WTC11 (cell line): ENCODE data around the gene GSTP1.
"Not testable (repeated sequence)": the region's sequence is repeated elsewhere in the genome, so short reads cannot be mapped to it uniquely, and the experiment has no call there.

Source experiments
- CBFB ChIP-seq: sonication (generic); formaldehyde crosslinking; IDR thresholded peaks from 2 replicates; pipeline ENCODE4 v1.8.1; 2022; ENCODE audit warnings: mild to moderate bottlenecking, low read depth, missing genetic modification reagents
- PRDM15 ChIP-seq: sonication (generic); formaldehyde crosslinking; IDR thresholded peaks from 2 replicates; pipeline ENCODE4 v1.8.0; 2022; ENCODE audit warnings: missing genetic modification reagents
- USF2 ChIP-seq: sonication (generic); formaldehyde crosslinking; IDR thresholded peaks from 2 replicates; pipeline ENCODE4 v1.8.1; 2023; ENCODE audit warnings: mild to moderate bottlenecking, missing genetic modification reagents, moderate library complexity
- TF ChIP-seq, protein P1 (sequence below): sonication (generic); formaldehyde crosslinking; IDR thresholded peaks from 2 replicates; pipeline ENCODE4 v1.8.0; 2022; ENCODE audit warnings: mild to moderate bottlenecking, missing genetic modification reagents
- TF ChIP-seq, protein P2 (sequence below): fragments of 200-600 bp; IDR thresholded peaks from 2 replicates; pipeline ENCODE4 v1.8.0; 2022; ENCODE audit warnings: antibody characterized with exemption
- TF ChIP-seq, protein P3 (sequence below): fragments of 250-450 bp; sonication (Bioruptor Pico); IDR thresholded peaks from 2 replicates; pipeline ENCODE4 v2.1.2; 2022; ENCODE audit warnings: mild to moderate bottlenecking, moderate library complexity
- TF ChIP-seq, protein P4 (sequence below): sonication (generic); formaldehyde crosslinking; IDR thresholded peaks from 2 replicates; pipeline ENCODE4 v1.8.1; 2022; ENCODE audit warnings: low read depth, missing genetic modification reagents, borderline replicate concordance

GRCh38 chr11:67597963-67598362, 14.4 kb downstream of the GSTP1 start:
- TF ChIP-seq, protein P1, sequence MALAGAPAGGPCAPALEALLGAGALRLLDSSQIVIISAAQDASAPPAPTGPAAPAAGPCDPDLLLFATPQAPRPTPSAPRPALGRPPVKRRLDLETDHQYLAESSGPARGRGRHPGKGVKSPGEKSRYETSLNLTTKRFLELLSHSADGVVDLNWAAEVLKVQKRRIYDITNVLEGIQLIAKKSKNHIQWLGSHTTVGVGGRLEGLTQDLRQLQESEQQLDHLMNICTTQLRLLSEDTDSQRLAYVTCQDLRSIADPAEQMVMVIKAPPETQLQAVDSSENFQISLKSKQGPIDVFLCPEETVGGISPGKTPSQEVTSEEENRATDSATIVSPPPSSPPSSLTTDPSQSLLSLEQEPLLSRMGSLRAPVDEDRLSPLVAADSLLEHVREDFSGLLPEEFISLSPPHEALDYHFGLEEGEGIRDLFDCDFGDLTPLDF (CRISPR knock-in tag) = not testable (repeated sequence)
- TF ChIP-seq, protein P2, sequence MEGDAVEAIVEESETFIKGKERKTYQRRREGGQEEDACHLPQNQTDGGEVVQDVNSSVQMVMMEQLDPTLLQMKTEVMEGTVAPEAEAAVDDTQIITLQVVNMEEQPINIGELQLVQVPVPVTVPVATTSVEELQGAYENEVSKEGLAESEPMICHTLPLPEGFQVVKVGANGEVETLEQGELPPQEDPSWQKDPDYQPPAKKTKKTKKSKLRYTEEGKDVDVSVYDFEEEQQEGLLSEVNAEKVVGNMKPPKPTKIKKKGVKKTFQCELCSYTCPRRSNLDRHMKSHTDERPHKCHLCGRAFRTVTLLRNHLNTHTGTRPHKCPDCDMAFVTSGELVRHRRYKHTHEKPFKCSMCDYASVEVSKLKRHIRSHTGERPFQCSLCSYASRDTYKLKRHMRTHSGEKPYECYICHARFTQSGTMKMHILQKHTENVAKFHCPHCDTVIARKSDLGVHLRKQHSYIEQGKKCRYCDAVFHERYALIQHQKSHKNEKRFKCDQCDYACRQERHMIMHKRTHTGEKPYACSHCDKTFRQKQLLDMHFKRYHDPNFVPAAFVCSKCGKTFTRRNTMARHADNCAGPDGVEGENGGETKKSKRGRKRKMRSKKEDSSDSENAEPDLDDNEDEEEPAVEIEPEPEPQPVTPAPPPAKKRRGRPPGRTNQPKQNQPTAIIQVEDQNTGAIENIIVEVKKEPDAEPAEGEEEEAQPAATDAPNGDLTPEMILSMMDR = not testable (repeated sequence)
- TF ChIP-seq, protein P3, sequence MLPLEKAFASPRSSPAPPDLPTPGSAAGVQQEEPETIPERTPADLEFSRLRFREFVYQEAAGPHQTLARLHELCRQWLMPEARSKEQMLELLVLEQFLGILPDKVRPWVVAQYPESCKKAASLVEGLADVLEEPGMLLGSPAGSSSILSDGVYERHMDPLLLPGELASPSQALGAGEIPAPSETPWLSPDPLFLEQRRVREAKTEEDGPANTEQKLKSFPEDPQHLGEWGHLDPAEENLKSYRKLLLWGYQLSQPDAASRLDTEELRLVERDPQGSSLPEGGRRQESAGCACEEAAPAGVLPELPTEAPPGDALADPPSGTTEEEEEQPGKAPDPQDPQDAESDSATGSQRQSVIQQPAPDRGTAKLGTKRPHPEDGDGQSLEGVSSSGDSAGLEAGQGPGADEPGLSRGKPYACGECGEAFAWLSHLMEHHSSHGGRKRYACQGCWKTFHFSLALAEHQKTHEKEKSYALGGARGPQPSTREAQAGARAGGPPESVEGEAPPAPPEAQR (CRISPR knock-in tag) = not testable (repeated sequence)
- TF ChIP-seq USF2; CBFB (CRISPR knock-in tag); PRDM15: not testable (repeated sequence)
- TF ChIP-seq, protein P4, sequence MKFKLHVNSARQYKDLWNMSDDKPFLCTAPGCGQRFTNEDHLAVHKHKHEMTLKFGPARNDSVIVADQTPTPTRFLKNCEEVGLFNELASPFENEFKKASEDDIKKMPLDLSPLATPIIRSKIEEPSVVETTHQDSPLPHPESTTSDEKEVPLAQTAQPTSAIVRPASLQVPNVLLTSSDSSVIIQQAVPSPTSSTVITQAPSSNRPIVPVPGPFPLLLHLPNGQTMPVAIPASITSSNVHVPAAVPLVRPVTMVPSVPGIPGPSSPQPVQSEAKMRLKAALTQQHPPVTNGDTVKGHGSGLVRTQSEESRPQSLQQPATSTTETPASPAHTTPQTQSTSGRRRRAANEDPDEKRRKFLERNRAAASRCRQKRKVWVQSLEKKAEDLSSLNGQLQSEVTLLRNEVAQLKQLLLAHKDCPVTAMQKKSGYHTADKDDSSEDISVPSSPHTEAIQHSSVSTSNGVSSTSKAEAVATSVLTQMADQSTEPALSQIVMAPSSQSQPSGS (CRISPR knock-in tag) = not testable (repeated sequence)
